ENCODE data around the gene DKK3. TPM values are rescaled to one million over a fixed set of nuclear protein-coding genes. Genes with fewer than 3 reads are reported as not detected.

Gene DKK3
- polyA plus RNA-seq, 2 of the 4 experiments (the other 2 are of a cell fraction), result 18.4 to 20.8 TPM

Other genes with a start within 250 kb of the DKK3 start
- gene USP47, start 166.7 kb downstream of the DKK3 start, polyA plus RNA-seq (2011; rRNA removed), result 31.3 and 32.8 TPM in 2 replicates
- gene USP47, start 166.7 kb downstream of the DKK3 start, polyA plus RNA-seq (2017; fragmentation: RNase III; extraction: RNeasy Plus Mini Kit Qiagen cat#74134 plus additional on column Dnase treatment), result 31.0 to 31.8 TPM (median 31.4 TPM) in 3 replicates
- gene MICAL2, start 102.0 kb upstream of the DKK3 start, polyA plus RNA-seq (2011; rRNA removed), result 42.1 and 52.4 TPM in 2 replicates
- 39.8 to 43.6 TPM (median 43.5 TPM) in 3 replicates for gene MICAL2, start 102.0 kb upstream of the DKK3 start, polyA plus RNA-seq (2017; fragmentation: RNase III; extraction: RNeasy Plus Mini Kit Qiagen cat#74134 plus additional on column Dnase treatment)

Measured in A549 (cell line).